ENCODE results near the gene RDX.

Gene RDX

DNA sequence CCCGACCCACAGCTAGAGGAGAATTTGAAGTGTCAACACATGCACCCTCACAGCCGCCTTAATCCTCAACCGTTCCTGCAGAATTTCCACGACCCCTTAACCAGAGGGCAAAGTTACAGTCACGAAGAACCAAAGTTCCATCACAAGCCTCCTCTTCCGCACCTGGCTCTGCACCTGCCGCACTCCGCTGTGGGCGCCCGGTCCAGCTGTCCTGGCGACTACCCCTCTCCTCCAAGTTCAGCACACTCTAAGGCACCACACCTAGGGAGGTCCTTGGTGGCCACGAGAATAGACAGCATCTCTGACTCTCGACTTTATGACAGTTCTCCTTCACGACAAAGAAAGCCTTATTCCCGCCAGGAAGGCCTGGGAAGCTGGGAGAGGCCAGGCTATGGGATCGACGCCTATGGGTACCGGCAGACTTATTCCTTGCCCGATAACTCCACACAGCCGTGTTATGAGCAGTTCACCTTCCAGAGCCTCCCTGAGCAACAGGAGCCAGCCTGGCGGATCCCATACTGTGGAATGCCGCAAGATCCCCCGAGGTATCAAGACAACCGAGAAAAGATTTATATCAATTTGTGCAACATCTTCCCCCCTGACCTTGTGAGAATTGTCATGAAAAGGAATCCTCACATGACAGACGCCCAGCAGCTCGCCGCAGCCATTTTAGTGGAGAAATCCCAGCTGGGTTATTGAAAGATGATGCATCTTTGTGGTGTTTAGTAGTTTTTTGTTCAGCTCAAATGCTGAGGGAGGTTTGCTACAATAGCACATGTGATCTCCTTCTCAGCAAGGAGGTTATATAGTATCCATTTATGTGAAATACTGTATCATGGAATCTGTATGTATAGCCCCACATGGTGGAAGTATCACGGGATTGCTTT lies 131.1 kb downstream of the RDX start:
- no peak for DNase-seq

DNA sequence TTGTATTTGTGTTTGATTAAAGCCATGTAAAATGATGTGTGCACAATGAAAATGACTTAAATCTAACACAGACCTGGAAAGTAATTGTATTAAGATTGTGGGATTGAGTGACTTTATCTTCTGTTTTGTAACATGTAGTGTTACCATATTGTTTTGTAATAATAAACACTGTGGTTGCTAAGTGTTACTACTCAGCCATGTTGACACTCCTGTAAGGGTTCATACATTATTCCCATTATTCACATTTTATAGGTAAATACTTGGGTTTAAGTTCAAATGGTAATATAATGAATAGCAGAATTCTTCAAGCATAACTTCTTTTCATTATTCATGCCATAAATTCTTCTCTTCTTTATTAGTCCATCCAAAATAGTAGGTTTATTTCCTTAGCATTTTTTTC lies 134.2 kb downstream of the RDX start:
- no peak for DNase-seq

DNA sequence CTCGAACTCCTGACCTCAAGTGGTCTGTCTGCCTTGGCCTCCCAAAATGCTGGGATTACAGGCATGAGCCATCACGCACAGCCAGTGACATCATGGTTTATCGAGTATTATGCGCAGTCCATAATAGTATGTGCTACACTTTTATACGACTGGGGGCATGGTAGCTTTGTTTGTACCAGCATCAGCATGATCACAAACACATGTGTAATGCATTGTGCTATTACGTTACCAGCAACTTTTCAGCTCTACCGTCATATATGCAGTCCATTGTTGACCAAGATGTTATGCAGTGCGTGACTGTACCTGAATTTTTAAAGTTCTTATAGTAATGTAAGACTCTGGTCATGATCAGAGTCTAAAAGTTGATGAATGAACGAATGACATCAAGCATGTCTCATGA lies 135.4 kb downstream of the RDX start:
- DNase-seq: no peak

DNA sequence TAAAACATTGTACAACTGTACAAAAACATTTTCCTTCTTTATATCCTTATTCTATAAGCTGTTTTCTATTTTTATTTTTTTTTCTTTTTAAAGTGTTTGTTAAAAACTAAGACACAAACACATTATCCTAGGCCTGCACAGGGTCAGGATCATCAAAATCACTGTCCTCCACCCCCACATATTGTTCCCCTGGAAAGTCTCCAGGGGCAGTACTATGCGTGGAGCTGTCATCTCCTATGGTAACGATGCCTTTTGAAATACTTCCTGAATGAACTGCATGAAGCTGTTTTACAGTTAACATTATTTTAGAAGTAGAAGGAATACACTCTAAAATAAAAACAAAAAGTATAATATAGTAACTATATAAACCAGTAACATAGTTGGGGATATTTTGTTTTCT lies 136.0 kb downstream of the RDX start:
- DNase-seq: no peak

DNA sequence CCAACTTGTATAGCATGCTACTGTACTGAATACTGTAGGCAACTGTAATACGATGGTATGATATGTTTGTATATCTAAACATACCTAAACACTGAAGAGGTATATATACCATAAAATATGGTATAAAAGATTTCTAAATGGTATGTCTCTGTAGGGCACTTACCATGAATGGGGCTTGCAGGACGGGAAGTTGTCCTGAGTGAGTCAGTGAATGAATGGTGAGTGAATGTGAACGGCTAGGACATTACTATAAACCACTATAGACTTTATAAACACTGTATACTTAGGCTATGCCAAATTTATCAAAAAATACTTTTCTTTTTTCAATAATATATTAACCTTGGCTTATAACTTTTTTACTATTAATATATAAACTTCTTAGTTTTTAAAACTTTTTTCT lies 136.4 kb downstream of the RDX start:
- DNase-seq: no peak

DNA sequence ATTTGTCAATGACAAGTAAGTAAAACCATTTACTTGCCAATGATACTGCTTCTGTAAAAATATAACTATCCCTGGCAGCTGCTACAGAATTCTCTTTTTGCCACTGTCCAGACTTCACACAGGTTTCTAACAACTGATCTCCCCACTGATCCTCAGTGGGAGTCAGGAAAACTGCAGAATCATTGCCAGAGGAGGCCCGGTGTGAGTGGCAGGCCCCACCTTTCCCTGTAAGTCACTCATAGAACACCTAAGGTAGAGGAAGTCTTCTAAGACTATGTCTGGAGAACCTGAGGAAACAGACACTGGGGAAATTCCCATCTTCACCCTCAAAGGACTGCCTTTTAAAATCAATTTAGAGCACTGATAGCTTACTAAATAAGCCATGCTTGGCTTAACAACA lies 136.9 kb downstream of the RDX start:
- DNase-seq: no peak

DNA sequence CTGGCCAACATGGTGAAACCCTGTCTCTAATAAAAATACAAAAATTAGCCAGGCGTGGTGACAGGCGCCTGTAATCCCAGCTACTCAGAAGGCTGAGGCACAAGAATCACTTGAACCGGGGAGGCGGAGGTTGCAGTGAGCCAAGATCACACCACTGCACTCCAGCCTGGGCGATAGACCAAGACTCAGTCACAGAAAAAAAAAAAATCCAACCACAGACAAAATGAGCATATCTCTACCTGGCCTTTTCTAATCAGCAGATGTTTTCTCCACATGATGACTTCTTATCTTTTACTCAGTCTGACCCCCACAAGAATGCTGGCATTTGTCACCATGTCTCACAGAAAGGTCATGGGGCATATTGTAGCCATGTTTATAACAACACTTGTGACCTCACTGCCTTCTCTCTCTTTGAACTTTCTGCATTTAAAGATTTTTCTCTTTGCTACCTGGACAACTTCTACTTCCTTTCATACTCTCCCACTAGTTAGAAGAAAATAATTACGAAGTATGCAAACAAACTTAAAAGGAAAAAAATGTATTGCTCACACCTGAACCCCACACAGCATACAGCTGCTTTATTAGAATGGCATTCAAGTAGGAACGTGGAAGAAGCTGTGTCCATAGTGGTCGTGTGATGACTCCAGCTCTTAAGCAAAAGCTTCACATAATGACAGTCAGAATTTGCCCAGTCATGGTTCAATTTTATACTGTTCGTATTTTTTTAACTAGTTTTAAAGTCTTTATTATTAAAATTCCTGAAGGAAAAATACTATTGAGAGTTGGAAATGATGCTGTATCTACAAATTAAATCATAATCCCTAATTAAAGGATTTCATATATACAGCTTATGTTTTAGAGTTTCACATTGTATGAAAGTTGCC lies 137.9 kb downstream of the RDX start:
- no peak for DNase-seq

DNA sequence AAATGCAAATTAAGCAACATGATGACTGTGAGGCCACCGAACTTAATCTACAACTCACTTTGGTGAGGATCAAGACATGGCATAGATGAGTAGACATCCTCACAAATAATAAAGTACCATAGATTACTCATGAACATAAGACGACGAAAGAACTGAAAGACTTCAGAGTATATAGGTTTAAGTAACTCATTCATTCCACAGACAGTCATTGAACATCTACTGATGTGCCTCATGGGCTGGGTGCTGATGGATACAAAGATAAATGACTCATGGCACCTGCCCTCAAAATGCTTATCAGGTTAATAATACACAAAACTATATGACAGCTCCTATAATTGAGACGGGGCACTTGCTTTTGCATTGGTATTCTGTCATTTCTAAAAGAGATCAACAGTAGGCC lies 139.9 kb downstream of the RDX start:
- DNase-seq: no peak

DNA sequence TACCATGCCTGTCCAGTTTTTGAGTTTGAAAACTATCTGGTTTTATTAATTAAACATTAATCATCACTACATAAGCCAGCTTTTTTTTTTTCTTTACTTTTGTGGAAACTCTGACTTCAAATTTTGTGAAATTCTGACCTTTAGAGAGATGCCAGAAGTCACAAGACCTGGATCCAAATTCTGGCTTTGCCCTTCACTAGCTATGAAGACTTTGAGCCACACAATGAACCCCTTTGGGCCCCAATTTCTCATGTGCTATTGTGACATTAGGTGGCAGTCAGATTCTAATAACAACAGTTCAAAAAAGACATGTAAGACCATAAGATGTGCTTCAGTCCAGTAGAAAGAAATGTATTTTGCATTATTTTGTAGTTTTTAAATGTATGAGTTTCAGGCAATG lies 142.9 kb downstream of the RDX start:
- DNase-seq: no peak

DNA sequence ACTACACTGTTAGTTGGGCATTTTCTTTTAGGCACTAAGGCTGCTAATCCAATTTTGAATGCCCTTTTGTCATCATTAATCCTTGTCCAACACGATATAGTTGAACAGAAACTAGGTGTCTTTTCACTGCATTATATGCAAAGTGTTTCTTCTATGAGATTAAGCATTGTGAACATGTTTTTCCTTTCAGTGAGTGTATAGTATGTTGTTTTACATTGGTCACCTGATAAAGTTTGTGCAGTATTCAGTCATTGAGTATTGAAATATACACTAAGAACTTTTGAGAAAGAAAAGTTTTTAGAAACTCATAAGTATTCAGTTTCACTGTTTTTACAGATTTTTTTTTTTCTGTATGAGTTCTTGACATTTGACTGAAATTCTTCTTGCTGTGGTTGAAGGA lies 144.2 kb downstream of the RDX start:
- DNase-seq: no peak

DNA sequence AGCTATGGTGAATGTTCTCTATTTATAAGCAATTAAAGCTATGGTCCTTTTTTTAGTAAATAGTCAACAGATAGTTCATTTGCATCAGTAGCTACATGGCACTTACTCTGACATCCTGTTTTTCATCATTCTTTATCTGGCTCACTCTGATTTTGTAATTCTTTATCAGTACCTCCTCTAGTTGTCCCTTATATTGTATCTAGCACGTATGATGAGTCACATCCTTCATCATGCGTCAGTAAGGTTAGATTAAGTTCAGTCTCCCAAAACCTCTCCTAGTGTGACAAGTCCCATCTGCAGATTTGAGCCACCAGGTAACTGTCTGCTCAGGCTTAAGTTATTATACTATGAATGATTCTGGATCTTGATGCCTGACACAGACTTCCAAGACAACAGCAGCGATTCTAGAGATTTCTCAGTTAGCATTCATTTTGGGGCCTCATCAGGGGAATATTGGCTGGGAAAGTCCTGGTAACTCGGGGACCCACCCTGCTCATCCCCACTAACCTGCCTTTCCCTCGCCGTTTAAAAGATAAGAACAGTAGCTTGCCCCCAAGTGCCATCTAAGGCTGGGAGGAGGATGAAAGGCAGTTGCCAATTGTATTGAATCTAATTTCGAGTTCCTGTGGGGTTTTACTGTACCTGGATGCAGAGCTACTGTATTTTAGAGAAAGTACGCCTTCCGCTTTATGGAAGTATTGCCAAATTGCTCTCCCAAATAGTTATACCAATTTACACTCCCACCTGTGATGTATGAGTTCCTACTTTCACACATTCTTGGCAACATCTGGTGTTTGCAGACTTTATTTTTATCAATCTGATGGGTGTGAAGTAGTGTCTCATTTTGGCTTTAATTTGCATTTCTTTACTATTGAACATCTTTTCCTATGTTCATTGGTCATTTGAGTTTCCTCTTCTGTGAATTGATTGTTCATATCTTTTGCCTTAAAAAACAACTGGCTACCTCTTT lies 147.4 kb downstream of the RDX start:
- no peak for DNase-seq

DNA sequence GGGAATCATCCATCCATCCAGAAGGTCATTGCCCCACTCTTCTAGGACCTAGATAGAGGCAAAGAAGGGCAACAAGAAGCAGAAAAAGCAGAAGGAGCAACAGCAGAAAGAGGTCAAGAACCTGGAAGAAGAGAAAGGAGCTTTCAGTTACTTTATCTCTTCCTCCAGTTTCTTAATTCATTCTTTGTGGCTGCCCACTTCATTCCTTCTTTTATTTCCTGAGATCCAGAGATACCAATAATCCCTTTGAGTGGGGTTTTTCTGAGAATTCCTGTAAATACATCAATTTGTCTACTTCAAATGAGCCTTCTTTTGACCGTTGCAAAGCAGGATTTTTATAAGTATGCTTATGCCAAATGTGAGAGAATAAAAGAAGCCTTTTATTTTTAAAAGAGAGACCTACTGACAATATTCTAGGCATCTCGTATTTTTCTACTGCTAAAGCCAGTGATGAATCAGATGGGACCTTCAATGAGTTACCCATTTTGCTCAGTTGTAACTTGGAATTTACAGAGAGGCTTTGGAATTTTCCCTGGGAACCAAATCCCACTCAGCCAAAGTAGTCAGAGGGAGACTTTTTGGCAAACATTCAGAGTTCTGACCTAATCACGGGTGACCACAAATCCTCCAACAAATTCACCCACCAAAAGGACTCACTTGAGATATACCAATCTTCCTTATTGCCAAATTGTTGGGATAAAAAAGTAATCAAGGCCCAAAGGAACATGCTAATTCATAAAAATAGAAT lies 148.3 kb downstream of the RDX start:
- no peak for DNase-seq

DNA sequence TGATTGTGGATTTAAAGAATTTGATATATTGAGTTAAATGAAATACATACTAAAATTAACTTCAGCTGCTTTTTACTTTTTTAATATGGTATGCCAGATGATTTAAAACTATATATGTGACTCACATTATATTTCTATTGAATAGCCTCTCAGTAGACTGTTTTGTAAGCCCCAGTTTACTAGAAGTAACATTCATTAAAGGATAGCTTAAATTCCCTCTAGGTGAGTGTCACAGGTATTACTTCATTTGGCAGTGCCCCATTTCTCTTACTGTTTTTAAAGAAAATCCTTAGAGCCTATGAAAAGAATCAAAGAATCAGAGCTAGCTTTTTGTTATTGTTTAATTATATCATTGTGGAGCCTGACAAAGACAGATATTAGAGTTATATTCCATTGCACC lies 154.6 kb downstream of the RDX start:
- DNase-seq: no peak

DNA sequence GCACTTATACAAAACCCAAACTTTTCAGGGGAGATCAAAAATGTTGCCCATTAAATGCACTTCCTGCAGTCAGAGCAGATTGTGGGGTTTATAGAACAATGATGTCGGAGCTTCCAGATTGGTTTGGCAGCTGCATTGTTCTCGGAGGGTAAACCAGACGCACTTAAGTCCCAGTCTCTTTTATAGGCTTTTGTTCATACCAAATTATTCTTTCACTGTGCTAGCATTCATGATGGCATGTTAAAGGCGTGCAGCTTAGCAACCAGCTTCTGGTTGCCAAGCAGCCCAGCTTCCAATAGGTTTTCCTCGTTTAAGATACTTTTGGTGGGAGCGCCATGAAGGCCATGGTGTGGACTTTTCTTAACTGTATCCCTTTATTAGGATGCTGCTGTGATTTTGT lies 162.3 kb downstream of the RDX start:
- no peak for DNase-seq

DNA sequence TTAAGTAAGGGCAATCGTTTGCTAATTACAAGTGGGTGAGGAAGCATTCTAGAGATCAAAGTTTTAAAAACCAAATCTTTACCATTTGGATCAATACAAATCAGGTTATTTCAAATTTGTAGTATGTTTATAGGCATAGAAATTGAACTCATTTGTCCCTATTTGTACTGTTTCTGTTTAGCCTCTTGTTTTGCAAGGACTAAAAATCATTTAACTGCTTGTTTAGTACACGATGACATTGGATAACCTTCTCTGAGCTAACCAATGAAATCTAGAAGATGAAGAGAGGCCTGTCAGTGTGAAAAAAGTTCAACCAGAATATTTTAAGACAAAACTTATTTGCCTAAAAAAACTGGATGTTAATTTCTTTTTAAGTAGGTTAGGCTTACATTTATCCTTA lies 163.3 kb downstream of the RDX start:
- DNase-seq: no peak

DNA sequence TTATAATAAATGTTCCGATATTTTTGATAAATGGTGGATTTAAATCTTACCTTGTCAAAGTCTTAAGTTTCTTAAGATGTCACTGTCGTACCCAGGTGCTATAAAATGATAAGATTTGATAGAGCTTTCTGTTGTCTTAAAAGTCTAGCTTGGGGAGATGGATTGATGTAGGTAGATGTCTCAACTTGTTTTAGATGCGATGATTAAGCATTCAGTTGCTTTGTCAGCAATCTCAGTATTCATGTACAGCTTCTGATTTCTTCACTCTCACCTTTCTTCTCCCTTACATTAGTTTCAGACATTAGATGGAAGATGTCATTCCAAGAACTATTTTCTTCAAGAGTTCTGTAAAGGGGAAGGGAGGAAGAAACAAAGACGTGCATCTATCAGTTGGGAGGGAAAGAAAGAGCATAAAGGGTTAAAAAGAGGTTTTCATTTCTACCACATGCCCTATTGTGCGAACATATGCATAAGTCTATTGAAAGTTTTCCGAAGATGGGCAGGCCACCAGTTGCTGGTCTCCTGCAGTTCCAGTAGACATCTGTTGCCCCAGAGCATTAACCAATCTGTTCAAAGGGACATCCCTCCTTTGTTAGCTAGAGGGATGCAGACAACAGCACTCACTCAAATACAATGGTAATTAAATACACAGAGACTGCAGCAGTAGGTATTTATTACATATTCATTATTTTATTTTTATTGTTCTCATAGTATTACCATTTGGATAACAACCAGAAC lies 164.9 kb downstream of the RDX start:
- DNase-seq: no peak

DNA sequence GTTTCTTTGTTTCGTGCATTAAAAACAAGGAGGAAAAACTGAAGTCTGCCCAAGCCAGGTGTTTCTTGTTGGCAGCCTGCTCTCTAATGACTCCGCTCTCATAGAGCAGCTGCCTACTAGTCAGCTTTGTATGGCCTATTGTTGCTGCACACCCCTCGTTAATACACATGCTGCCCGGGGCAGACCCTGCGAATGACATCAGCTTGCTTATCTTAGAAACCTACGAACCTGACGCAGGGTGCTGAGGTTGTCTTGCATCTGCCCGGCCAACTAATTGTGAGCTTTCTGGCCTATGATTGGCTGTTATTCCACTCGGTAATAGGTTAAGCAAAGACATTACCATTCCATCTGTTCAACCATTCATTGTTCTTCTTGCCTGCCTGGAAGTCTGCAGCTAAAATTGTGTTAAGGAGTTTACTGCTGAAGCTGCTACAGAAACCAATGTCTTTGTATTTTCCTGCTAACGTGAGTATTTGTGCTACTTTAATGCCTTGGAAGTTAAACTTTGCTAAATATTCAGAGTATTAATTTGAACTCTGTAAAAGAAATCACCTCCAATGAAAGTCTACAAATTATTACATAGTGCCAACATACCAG lies 165.7 kb downstream of the RDX start:
- no peak for DNase-seq

DNA sequence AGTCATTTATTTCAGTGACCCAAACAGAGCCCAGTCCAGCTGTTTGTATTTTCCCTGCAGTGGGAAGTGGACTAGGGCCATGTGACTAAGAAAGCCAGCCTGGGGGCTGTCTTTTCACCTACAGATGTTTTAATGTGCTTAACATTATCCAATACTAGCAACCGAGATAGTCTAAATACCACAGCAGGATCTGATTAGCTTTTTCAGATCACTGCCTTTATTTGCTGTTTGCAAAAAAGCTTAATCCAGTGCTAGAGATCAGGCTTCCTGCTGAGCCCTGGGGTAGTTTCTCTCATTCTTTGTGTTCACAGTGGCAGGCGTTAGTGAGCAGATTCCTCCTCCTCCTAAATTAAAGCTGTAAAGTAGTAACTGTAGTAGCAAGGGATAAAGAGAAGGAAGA lies 168.3 kb downstream of the RDX start:
- DNase-seq: no peak

DNA sequence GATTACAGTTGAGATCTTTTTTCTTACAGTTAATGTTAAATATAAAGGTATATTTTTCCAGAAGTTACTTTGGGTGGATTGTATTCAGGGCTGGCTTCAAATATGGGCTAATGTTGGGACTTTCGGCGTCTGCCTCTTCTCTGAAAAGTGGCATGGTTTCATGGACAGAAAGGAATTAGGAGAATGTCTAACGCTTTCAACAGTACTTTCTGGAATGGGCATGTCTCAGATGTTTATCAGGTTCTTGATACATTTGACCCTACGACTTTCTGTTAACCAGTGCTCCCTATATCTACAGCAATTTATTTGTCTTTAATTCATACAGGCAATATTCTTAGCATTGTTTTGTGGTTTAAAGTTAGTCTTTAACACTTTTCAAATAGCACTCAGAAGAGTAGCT lies 169.5 kb downstream of the RDX start:
- no peak for DNase-seq

DNA sequence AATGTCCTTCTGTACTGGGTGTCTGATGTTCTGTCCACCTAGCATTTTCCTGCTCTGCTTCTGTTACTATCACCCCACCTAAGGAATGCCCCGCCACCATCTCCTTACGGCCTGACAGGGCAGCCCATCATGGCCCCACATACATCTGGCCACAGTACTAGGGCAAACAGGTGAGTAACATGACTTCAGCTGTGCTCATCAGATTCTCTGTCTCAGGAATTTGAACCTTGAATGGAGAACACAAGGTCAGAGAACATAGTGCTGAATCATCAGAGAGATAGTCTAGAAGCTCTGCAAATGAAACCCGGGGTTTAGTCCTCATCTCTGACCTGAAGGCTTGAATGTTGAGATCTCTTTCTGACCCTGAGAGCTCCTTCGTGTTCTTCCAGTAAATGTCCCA lies 170.8 kb downstream of the RDX start:
- DNase-seq: no peak
